GM21529 (cell line): ENCODE results near the gene ST3GAL2.
A peak's percentile ranks its signal among the peaks of the same experiment; 100 is the strongest.
"Not testable (repeated sequence)": the region's sequence is repeated elsewhere in the genome, so short reads cannot be mapped to it uniquely, and the experiment has no call there.

ENCODE experiments used
- ATAC-seq: cut with Tn5 transposase; IDR thresholded peaks from one replicate; pipeline ENCODE4 v1.9.1; 2021; ENCODE audit not compliant: unreplicated experiment

ST3GAL2 gene

DNA sequence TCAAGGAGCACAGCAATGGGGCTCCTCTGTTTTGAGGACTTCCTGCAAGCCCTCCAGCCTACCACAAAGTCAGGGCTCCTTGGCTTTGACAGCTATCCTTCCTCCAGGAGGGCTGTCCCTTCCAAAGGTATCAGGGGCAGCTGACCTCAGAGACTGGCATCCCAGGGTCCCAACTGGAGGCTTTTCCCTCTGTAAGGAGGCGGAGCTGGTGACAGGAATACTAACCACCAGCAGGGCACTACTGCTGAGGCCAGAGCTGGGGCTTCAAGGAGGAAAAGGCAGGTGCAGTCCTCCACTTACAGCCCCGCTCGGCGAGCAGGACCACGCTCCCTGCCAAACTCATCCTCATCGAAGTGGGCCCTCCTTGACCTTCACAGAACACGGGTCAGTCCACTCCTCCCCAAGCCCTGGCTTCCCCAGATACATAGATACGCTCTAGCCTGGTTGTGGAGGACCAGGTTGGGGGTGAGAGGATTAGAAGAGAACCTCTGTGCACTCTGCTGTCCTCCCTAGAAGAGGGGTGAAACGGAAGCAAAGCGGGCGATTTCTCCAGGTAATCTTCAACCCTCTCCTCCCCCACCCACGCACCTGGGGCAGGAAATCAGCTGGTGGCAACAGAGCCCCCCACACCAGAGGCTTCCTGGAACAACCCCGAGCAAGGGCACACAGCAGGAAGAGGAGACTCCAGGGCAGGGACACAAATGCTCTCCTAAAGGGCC is 20.5 kb downstream of the ST3GAL2 start:
- ATAC-seq, result no peak

DNA sequence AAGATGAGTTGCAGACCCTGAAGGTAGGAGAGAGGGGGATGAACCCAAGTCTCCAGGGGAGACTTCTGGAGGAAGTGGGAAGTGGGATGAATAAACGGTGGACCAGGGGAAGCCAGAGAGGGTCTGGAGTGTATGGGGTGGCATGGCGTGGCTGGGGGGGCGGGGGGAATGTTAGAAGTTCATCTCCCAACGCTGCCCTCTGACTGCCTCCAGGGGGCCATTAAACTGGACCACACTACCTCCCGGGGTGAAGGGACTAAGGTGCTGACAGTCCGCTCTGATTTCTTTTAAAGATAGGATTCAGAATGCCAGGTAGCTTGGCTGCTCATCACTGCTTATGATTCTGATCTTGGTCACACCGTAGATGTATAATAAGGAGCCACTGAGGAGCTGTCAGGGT is 21.2 kb downstream of the ST3GAL2 start:
- no peak for ATAC-seq

DNA sequence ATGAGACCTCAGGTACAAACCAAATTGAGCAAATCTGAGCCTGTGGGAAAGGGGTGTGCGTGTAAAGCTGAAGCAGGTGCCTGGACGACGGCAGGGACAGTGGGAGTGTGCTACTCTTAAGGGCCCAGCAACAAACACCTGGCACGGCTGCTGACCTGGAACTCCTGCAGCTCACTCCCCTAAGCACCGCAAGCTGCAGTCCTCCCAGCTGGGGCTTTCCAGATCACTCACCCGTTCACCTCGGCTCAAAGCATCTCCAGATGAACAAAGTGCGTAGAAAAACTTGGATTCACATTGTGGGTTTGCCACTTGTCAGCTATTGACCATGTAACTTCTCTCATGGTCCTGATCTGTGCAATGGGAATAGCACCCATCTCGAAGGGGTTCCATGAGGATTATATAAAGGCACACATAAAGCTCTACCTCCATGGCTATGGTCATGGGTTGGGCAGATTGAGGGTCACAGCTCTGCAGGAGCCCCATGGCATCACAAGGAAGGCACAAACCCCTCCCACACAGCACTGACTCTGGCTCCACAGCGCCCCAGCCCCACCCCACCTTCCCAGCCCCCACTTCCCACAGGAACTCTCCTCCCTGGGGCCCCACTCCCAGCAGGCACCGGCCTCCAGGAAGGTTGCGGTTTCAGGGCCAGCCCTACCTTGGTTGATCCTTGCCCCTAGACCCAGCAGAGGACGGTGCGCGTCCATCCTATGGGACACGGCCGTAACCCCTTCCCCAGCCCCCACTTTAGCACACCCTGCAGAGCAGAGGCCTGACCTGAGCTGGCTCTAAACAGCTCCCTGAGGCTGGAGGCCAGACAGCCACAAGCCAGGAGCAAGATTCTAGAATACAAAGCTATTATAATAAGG is 21.9 kb downstream of the ST3GAL2 start:
- ATAC-seq, result peak; percentile 86

DNA sequence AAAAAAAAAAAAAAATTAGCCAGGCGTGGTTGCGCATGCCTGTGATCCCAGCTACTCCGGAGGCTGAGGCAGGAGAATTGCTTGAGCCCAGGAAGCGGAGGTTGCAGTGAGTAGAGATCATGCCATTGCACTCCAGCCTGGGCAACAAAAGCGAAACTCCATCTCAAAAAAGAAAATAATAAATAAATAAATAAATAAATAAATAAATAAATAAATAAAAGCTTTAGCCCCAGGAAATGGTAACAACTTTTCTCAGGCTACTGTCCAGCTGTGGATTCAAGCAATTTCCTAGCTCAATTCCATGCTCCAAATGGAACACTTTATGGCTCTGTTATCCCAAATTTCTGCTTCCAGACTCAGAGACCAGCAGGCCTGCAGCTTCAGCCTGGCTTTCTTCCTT is 25.3 kb downstream of the ST3GAL2 start:
- ATAC-seq, result not testable (repeated sequence)

DNA sequence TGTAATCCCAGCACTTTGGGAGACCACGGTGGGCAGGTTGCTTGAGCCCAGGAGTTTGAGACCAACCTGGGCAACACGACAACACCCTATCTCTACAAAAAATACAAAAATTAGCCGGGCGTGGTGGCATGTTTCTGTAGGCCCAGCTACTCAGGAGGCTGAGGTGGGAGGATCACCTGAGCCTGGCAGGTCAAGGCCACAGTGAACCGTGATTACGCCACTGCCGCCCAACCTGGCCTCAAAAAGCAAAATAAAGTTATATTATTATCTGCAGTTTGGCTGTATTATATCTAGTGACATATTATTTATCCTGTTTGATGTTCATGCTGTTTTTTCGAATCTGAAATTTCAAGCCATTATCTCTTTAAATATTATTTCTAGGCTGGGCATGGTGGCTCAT is 26.5 kb downstream of the ST3GAL2 start:
- no peak for ATAC-seq

DNA sequence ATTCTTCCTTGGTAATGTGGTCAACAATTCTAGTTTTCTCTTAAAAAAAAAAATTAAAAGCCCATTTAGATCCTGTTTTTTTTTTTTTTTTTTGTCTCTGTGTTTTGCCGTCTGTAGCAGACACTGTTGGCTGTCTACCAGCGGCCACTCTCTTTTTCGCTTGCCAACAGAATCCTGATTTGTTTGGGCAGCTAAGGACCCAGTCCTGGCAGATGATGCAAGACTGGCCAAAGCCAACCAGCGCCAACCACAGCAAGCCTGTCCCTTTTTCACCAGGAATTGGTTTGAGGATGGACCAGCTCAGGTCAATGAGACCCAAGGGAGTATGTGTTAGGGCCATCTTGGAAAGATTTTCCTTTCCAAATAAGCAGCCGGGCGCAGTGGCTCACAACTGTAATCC is 28.2 kb downstream of the ST3GAL2 start:
- no peak for ATAC-seq

DNA sequence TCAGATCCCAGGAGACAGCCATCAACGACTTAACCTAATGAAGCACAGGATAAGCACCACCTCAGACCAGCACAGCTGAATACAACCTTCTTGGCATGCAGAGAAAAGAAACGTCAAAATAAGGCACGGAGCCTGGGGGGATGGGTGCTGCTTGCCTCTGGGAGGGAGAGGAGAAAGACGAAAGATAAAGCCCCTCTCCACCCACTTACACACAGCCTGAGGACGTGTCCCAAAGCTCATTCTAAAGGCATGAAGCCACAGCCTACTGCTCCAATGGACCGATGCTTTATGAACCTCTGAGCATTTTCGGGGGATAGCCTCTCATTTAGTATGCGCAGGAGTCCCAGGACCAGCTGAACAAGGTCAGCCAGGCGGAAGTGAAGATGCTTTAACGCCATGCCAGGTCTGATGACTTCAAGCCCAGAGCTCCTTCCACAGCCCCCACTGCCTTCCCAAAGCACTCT is 31.1 kb downstream of the ST3GAL2 start:
- ATAC-seq, result no peak

DNA sequence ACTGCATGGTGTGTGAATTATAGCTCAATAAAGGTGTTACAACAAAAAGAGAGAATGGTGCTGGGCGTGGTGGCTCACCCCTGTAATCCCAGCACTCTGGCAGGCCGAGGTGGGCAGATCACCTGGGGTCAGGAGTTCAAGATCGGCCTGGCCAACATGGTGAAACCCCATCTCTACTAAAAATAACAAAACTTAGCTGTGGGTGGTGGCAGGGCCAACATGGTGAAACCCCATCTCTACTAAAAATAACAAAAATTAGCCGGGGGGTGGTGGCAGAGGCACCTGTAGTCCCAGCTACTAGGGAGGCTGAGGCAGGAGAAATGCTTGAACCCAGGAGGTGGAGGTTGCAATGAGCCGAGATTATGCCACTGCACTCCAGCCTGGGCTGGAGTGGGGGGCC is 32.8 kb downstream of the ST3GAL2 start:
- not testable (repeated sequence) for ATAC-seq

DNA sequence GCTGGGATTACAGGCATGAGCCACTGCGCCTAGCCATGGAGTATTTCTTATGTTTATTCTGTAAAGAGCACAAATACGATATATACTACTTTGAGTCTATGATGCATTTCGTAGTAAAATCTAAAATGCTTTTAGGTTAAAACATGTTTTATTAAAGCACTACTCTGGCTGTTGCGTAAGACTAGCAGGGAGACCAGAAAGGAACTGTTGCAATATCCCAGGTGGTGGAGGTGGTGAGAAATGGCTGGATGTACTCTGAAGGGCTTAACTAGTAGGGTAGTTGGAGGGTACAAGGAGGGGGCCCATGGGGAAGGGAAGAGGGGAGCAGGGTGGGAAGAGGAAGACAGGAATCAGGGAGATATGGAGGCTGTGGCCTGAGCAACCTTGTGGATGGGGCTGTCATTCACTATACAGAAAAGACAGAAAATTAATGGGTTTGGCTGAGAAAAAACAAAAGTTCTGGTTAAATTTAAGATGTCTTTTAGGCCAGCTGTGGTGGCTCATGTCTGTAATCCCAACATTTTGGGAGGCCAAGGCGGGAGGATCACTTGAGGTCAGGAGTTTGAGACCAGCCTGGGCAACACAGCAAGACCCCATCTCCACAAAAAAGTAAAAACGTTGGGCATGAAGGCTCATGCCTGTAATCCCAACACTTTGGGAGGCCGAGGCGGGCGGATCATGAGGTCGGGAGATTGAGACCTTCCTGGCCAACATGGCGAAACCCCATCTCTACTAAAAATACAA is 35.8 kb downstream of the ST3GAL2 start:
- ATAC-seq, result no peak

DNA sequence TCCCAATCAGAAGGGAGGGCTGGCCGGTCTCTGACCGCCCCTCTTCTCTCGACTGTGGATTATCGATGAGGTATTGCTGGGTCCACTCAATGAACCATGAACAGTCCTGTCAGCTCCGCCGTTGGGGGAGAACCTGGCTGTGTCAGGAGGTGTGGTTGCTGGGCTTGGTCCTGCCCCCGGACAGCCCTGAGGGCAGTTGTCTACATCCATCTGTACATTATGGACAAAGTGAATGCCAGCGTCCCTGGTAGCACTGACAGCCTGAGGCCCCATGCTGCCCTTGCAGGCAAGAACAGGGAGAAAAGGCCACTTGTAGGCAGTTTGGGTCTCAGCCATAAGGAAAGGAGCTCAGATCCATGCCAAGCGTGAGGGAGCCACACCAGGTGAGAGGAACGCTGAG is 38.9 kb downstream of the ST3GAL2 start:
- ATAC-seq, result no peak

DNA sequence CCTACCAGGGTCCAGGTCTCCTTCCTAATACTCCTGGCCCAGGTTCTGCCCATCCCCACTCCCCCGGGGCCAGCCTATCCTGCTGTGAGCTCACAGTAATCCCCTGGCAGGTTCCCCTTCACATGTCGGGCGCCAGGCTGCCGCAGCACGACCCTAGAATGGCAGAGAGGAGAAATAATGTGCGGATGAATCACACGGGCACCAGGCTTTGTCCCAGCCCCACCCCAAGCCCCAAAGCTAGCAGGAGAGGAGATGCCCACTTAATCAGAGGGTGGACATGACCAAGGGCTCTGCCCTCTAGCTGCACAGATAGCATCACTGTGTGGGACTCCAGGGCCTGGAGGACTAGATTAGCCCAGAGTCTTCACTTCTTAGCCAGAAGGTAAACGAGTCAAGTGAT is 39.5 kb downstream of the ST3GAL2 start:
- ATAC-seq, result no peak

DNA sequence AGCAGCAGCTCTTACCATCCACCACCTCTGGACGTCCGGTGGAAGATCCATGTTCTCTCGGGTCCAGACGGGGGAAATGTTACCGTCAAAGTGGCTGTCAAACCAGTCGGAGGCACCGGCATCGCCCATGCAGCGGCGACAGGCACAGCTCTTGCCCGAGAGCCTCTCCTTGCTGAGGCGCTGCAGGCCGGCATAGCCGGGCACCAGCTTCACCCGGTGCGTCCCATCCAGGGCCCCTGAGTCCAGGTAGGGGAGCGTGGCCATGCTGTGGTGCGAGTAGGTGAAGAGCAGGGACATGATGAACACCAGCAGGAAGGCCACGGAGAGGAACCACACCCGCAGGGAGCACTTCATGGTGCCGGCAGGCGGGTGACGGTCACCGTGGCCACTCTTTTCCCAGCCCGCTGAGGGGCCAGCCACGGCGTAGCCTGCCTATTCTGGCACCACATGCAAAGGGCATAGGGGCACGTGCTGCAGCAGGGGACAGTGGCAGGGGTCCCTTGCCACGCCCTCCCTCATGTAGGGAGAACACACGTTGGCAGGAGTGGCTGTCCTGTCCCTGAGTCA is 40.6 kb downstream of the ST3GAL2 start:
- ATAC-seq, result no peak

DNA sequence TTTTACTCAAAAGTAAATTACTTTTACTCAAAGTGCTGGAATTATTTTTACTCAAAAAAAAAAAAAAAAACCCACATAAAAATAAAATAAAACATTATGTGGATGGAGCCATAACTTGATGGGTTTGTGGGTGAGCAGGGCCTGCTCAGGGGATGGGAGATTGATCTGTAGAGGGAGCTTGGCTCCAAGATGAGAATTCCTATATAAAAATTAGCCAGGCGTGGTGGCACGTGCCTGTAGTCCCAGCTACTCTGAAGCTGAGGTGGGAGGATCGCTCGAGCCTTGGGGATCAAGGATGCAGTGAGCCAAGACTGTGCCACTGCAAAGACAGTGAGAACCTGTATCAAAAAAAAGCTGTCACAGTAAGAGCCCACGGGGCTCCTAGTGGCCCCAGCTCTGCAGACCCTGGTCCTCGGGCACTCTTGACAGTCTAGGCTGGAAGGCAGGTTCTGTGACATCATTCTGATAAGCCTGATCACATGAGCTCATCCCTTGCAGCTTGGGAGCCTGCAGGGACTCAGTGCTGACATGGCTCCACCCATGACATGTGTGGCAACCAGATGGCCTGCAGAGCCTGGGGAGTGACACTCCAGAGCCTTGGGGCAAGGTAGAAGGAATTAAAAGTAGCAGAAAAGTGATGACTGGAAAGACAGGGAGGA is 42.5 kb downstream of the ST3GAL2 start:
- ATAC-seq, result no peak

DNA sequence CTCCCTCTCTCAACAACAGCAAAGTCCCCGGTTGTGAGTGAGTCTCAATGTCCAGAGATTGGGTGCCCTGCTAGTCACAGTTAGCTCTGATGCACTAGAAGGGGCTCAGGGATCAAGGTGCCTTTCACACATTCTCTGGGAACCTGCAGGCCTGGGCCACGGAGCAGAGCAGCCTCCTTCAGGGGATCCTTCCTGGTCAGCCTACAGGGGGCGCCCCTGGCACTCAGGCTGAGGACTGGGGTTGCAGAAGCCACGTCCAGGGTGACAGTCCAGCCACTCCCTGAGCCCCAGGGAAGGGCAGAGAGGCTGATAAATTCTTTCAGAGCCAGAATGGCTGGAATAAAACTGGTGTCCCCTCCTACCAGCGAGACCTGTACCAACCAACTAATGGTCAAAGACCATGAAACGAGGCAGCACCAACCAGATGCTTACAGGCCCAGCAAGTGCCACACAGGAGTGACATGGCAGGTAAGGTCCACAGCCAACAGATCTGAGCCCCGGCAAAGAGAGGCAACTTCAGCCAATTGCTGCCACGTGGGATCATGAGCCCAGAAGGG is 43.5 kb downstream of the ST3GAL2 start:
- no peak for ATAC-seq

DNA sequence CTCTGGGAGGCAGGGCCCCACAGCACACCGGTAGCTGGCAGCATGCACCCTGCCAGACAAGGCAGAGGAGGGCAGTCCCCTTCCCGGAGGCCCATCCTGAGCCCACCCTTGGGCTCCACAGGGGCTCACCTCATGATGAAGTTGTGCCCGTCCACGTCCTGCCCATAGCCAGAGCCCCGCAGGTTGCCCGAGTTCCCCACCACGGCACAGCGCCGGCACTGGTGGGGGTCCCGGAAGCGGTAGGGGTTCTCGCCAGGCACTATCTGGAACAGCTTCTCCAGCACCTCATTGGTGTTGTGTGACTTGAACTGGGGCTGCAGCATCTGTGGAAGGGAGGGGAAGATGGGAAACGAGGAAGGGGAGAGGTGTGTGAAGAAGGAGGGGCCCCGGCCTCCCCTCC is 44.0 kb downstream of the ST3GAL2 start:
- no peak for ATAC-seq

DNA sequence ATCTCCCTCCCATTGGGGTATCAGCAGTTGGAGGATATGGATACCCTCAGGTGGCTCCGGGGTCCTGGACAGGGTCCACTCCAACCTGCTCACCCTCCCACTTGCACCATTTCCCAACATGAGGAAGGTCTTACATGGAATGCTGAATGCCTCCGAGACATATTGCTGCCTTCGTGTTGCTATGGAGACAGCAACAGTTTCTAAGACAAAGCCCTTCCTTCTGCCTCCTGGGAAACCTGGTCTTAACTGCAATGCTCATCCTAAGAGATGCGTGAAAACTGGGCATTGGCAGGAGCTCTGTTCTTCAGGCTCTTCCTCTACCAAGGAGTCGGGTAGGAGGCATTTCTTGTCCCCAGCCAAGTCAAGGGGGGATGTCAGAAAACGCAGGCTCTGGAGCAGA is 45.2 kb downstream of the ST3GAL2 start:
- ATAC-seq, result no peak

DNA sequence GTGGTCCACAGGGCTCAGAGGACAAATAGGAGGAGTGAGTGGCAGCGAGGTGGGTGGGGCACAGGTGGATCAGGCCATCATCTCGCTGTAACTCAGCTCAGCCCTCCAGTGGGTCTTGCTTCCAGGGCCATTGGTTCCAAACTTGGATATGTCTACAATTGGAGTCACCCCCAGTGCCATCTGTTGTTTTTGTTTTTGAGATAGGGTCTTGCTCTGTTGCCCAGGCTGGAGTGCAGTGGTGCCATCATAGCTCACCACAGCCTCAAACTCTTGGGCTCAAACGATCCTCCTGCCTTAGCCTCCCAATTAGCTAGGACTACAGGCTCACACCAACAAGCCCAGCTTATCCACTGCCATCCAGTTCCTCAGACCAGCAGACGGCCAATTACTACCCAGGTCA is 46.3 kb downstream of the ST3GAL2 start:
- ATAC-seq, result no peak

DNA sequence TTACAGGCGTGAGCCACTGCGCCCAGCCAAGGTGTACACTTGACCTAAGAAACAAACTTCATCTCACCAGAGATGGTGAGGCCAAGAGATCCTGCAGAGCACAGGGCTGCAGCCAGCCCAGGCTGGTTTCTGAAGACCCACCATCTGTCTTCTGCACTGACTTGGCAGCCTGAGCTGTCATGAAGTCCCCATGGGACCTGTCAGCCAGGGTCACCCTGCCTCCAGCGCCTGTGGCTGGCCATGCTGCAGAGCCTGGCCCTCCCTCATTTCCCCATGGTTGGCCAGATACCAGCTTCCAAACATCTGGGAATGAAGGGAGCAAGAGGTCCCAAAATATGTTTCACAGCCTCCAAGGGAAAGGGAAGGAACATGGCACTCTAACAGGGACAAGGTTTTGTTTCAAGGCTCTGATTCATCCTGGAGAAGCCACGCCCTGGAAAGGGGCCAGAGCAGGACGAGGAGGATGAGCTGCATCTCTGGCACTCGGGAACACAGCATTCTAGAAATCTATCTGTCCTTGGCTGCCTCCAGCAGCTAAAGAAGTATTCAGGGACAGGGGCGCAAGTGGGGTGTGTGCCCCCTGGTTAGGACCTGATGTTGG is 46.9 kb downstream of the ST3GAL2 start:
- ATAC-seq, result no peak

DNA sequence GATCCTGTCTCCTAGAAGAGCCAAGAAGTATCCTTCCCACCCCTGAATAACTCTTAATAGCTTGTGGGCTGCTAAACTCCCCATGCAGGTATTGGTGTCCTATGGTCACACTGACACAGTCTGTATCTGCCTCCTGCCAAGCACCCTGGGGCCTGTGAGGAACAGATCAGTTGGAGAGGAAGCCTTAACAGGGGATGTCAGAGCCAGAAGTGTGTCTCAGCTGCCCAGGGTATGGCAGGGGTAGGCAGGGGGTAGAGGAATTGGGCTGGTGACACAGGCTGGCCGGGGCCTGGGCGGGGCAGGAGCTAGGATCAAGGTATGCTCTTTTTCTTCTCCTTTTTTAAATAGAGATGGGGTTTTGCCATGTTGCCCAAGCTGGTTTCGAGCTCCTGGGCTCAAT is 47.5 kb downstream of the ST3GAL2 start:
- ATAC-seq, result no peak

DNA sequence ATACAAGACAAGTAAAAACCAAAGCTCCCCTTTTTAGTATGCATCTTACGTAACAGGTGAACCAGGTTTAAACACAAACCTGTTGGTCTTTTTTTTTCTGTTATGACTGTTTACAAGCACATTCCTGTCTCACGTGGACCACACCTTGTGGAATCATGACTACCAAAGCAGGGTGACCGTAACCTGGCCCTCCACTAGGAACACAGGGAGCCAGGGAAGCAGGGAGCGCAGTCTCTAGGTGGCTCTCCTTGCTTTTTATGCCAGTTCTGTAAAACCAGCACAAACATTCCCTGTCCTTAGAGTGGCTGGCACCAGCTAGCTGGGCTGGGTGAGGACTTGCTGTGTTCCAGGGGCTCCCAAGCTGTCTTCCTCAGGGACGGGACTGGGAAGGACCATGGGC is 48.1 kb downstream of the ST3GAL2 start:
- ATAC-seq, result no peak
